Kasumi-1 (cell line): ENCODE data around the gene SRPK1.
A peak's percentile ranks its signal among the peaks of the same experiment; 100 is the strongest.
"Not testable (repeated sequence)": the region's sequence is repeated elsewhere in the genome, so short reads cannot be mapped to it uniquely, and the experiment has no call there.

ENCODE experiments used
- DNase-seq, 2 experiments: peaks; one replicate each; lab custom pipeline; 2025; lab: John Stamatoyannopoulos, UW

Gene SRPK1

GRCh38 chr6:35931120-35931561 lies 10.2 kb upstream of the SRPK1 start:
- DNase-seq: no peak

DNA sequence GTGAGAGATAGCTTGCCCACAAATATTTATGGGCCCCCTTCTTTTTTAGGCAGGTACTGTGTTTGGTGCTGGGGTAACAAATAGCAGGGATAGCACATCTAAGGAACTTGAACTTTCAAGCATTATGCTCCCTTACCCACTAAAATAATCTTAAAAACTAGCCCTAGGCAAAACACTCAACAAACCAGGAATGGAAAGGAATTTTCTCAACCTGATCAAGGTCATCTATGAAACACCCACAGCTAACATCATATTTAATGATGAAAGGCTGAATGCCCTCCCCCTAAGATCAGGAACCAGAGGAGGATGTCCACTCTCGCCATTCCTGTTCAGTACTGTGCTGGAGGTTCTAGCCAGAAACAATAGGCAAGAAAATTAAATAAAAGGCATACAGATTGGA lies 8.7 kb upstream of the SRPK1 start:
- DNase-seq: no peak

DNA sequence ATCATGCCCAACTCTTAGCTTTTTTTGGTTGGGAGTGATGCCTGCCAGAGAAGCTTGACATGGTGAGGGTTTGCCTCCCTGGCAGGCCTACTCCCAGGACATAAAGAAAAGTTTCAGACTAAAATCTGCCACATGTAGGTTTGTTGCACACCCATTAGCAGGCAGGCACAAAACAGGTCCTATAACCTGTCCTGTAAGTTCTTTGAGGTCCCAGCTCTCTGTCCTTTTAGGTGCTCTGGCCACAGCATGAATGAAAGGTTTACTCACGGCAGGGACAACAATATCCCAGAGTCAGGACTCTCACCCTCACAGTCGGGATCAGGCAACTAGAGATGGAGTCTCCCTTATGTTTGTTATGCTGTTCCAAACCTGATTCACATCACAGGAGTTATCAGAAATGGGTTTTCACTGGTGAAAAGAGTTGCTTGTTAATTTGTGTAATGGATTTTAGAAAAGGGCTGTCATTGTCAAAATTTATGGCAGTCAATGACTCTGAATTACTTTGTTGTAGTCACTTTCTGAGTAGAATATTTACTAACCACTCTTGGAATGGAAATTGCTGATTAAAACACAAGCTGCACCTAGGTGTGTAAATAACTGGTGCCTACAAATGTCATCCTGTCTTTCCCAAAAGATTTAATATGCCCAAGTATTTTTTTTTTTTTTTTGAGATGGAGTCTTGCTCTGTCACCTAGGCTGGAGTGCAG lies 5.8 kb upstream of the SRPK1 start:
- DNase-seq: no peak

GRCh38 chr6:35925961-35926360 lies 5.1 kb upstream of the SRPK1 start:
- DNase-seq: no peak

GRCh38 chr6:35924146-35924545 lies 3.2 kb upstream of the SRPK1 start:
- no peak for DNase-seq

DNA sequence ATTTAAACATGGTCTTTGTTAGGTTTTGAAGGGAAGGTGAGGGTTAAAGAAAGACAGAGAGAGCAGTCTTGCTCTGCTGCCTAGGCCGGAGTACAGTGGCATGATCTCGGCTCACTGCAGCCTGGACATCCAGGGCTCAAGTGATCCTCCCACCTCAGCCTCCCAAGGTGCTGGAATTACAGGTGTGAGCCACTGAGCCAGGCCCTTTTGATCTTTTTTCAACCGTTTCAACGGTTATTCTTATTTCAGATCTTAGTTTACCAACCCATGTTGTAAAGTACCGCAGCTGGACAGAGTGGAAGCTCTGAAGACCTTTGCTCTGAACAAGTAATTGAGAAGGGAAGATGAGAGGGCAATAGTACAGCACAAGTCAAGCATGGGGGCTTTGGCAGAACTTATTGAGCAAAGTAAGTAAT lies 1.2 kb upstream of the SRPK1 start:
- DNase-seq: no peak

DNA sequence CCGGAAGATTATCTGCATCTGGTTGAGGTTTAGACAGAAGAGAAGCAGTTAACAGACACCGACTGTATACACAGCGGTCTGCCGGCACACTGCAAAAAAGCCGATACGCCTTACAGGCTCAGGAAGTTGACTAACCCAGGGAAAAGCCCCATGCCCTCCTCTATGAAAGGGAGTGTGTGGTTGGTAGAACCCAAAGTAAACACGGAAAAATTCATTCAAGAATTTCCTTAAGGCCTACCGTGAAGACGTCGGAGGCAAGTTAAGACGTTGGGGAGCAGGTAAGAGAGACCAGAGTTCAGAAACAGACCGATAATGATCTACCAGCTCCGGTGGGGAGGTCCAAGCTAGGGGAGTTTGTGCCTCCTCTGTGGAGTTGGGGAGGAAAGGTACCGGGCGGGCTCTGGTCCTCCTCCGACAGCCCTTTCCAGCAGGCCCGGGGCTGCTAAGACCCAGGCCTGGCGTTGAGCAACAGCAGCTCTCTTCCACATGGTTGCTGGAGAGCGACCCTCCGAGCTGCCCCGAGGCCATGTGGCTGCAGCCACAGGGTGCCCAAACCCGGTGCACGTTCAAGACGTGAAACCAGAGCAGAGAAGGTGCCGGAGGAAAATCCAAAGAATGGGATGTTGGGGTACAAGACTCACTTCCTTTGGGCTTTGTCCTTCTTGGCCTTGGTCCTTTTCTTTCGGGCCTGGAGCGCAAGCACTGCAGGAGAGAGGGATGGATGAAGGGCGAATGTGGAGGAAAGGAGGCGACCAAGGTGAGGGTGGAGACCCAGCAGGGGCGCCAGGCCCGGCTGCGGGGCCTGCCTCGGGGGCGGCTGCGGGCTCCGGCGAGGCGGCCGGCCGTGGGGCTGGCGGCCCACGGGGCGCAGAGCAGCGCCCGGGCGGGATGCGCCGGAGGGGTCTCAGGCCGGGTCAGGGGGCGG lies 809 bp downstream of the SRPK1 start:
- peak; percentile 48 to 50 for DNase-seq

DNA sequence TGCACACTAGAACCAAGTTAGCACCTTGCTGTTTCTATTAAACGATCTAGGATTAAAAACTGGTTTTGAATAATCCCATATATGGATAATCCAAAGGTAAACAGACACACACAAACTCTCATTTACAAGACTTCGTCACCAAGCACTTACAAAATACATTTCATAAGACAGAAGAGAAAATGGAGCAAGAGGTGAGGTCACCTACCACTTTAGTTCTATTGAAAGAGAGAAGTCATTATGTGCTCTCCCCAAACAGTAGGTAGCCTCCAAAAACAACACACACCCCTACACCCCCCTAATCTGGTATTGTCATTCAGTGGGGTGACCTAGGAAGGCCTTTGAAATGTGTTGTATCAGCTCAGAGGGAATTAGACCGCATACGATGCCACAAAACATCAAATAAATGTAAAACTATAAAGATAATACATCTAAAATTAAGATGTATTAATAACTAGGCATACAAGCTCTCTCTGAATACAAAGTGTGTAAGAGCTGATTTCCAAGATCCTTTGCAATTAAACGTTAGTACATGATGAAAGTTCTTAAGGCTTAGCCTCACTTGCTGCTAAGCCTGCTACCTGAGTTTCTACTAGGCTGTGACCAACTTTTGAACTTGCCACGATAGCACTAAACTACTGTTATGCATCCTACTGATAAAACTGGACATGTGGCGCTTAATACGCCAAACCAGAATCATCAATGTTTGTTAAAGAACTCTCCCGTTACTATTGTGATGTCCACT lies 1.6 kb downstream of the SRPK1 start:
- DNase-seq: peak in 1 of 2 experiments; percentile 30

DNA sequence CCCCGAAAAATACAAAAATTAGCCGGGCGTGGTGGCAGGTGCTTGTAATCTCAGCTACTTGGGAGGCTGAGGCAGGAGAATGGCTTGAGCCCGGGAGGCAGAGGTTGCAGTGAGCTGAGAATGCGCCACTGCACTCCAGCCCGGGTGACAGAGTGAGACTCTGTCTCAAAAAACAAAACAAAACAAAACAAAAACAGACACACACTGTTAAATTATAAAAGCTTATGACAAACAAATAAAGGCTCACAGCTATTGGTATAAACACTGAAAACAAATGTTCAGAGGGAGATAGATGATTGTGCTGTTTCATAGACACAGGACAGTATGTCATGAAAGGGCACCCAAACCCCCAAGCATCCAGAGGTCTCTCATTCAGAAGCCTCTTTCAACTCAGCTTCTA lies 4.0 kb downstream of the SRPK1 start:
- not testable (repeated sequence) for DNase-seq

DNA sequence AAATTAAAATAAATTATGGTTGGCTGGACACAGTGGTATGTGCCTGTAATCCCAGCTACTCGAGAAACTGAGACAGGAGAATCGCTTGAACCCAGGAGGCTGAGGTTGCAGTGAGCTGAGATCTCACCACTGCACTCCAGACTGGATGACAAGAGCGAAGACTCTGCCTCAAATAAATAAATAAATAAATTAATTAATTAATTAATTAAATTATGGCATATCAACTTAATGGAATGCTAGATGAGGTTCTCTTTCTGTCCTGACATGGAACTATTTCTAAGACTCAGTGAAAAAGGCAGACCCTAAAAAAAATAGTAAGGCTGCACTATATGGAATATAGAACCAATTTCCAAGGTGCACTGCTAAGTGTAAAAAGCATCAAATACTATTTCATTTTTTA lies 4.8 kb downstream of the SRPK1 start:
- DNase-seq: no peak

GRCh38 chr6:35914536-35914935 lies 6.4 kb downstream of the SRPK1 start:
- DNase-seq: no peak

- DNase-seq: no peak
These were observed 8.8 kb downstream of the SRPK1 start for GRCh38 chr6:35911871-35912653.

DNA sequence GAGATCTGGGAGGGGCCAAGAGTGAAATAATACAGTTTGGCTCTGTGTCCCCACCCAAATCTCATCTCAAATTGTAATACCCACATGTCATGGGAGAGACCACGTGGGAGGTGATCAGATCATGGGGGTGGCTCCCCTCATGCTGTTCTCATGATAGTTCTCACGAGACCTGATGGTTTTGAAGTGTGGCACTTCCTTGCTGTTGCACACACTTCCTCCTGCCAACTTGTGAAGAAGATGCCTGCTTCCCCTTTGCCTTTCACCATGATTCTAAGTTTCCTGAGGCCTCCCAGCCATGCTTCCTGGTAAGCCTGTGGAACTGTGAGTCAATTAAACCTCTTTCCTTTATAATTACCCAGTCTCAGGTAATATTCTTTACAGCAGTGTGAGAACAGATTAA lies 11.3 kb downstream of the SRPK1 start:
- not testable (repeated sequence) for DNase-seq

GRCh38 chr6:35908753-35909401 lies 12.0 kb downstream of the SRPK1 start:
- not testable (repeated sequence) for DNase-seq

- no peak for DNase-seq
These were observed 13.1 kb downstream of the SRPK1 start for GRCh38 chr6:35907750-35908149.

DNA sequence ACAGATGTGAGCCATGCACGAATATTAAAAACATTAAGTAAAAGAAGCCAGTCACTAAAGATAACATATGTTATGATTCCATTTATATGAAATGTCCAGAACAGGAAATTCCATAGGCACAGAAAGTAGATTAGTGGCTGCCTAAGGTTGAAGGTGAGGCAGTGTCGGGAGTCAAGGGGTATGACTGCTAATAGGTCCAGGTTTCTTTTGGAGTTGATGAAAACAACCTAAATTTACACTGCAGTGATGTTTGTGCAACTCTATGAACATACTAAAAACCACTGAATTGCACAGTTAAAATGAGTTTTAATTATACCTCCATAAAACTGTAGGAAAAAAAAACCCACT lies 14.4 kb downstream of the SRPK1 start:
- no peak for DNase-seq

GRCh38 chr6:35905841-35906498 lies 14.9 kb downstream of the SRPK1 start:
- DNase-seq: no peak

GRCh38 chr6:35905141-35905785 lies 15.6 kb downstream of the SRPK1 start:
- no peak for DNase-seq

DNA sequence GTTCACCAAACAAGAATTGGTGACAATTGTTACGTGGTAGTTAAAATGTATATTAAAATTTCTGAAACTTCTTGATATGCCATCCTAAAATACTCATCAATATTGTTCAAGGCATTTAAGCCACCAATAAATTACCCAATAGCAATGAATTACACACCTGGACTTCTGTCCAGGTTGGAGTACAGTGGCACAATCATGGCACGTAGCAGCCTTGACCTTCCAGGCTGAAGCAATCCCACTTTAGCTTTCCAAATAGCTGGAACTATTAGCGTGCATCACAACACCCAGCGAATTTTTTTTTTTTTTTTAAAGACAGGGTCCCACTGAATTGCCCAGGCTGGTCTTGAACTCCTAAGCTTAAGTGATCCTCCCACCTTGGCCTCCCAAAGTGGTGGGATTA lies 17.2 kb downstream of the SRPK1 start:
- no peak for DNase-seq

DNA sequence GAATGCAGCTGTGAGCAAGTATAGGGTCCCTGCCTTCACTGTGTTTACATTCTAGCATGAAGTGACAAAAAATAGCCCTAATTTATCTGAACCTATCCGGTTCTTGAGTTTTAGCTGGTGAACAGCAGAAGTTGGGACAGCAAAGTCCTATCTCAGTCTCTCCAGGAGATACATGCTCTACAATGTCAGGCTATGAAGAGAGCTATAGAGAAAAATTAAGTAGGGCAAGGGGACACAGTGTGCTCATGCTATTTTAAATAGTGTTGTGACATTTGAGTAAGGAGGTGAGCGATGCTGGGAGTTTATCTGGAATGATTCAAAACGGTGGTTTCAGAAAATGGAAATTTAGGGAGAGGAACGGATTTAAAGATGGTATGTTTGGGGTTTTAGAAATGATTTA lies 20.4 kb downstream of the SRPK1 start:
- no peak for DNase-seq
